Ectodermal cell (in vitro differentiated cells): ENCODE data around the gene AFAP1L2.

Source experiments
- H3K27ac ChIP-seq: 2 replicates; pipeline ENCODE4 v1.7.0; 2013; ENCODE audit warnings: mild to moderate bottlenecking, low read depth, low read length; ENCODE audit not compliant: insufficient read depth, poor library complexity, severe bottlenecking
- H3K27me3 ChIP-seq: 2 replicates; pipeline ENCODE4 v1.7.0; 2013; ENCODE audit warnings: mild to moderate bottlenecking, low read length; ENCODE audit not compliant: insufficient read depth, control insufficient read depth, poor library complexity, severe bottlenecking
- H3K36me3 ChIP-seq: one replicate; pipeline ENCODE4 v1.7.0; 2013; ENCODE audit warnings: low read length; ENCODE audit not compliant: control insufficient read depth, insufficient read depth
- H3K4me1 ChIP-seq: one replicate; pipeline ENCODE4 v1.7.0; 2013; ENCODE audit warnings: low read length; ENCODE audit not compliant: control insufficient read depth, insufficient read depth
- H3K4me3 ChIP-seq: 2 replicates; pipeline ENCODE4 v1.7.0; 2013; ENCODE audit warnings: low read depth, low read length, control low read depth; ENCODE audit not compliant: insufficient read depth
- H3K9me3 ChIP-seq: 2 replicates; pipeline ENCODE4 v1.7.0; 2013; ENCODE audit warnings: mild to moderate bottlenecking, low read length, moderate library complexity; ENCODE audit not compliant: control insufficient read depth
- WGBS, 2 experiments: methylation state at CpG; one replicate each; pipeline ENCODE4 v1.1.7; 2013; ENCODE audit warnings: missing lambda C conversion rate in 2 of 2; 5-methylcytosine and 5-hydroxymethylcytosine counted together

The AFAP1L2 gene

DNA sequence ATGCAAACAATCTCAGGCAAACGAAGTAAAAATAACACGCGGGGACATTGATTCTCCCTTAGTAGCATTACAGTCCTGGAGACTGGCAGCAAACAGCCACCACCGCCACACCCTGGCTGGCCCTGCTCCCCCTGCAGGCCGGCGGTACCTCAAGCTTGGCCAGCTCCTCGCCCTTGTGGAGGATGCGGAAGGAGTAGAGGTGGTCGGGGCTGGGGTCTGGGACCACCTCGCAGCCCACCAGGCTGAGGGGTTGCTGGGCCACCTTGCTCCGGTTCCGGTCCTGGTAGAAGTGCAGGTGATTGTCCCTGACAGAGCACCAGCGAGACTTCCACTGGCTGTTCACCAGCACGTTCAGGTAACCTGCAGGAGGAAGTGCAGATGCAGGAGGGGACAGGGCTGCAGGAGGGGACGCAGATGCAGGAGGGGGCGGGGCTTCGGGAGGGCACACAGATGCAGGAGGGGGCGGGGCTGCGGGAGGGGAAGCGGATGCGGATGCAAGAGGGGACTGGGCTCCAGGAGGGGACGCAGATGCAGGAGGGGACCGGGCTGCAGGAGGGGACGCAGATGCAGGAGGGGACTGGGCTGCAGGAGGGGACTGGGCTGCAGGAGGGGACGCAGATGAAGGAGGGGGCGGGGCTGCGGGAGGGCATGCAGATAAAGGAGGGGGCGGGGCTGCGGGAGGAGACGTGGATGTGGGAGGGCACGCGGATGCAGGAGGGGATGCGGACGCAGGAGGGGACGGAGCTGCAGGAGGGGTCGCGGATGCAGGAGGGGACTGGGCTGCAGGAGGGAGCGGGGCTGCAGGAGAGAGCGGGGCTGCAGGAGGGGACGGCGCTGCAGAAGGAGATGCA is 99.5 kb downstream of the AFAP1L2 start:
- H3K4me3 ChIP-seq: peak overlapping the region; percentile 59
- H3K4me1 ChIP-seq: no peaks in the 10 kb centered on the region
- no peaks in the 10 kb centered on the region for H3K36me3 ChIP-seq
- H3K27ac ChIP-seq: no peak overlapping the region
- H3K9me3 ChIP-seq: no peaks in the 10 kb centered on the region
- 4 to 5% methylated on average over 41 of the region's 41 CpGs for WGBS, 2 experiments
- H3K27me3 ChIP-seq: no peaks in the 10 kb centered on the region

DNA sequence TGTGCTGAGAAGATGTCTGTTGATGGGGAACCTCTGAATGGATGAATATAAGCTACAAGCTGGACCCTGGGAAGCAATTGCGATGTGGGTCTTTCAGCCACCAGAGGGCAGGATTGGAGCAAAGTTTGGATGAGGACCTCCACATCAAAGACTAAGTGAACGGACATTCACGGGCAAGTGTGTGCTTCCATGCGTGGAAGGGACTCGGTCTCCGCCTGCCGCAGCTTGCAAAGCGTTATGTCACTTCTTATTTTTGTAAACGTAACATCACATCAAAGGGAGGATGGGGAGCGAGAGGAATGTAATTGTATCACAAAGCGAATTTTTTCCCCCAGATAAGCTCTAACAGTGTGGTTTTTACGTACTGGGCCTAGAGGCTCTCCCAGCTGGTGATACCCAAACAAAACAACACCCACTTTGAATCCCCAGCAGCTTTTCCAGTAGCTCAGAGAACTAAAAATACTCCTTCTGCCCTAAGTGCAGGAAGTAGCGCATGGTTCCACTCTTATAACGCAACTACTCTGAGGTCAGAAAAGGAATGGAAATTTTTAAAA is 100.2 kb downstream of the AFAP1L2 start:
- H3K27ac ChIP-seq: no peak overlapping the region
- no peaks in the 10 kb centered on the region for H3K4me1 ChIP-seq
- no peaks in the 10 kb centered on the region for H3K27me3 ChIP-seq
- 16 to 18% methylated on average over 10 to 14 of the region's 14 CpGs for WGBS, 2 experiments
- no peaks in the 10 kb centered on the region for H3K9me3 ChIP-seq
- H3K4me3 ChIP-seq: peak overlapping the region; percentile 59
- no peaks in the 10 kb centered on the region for H3K36me3 ChIP-seq

DNA sequence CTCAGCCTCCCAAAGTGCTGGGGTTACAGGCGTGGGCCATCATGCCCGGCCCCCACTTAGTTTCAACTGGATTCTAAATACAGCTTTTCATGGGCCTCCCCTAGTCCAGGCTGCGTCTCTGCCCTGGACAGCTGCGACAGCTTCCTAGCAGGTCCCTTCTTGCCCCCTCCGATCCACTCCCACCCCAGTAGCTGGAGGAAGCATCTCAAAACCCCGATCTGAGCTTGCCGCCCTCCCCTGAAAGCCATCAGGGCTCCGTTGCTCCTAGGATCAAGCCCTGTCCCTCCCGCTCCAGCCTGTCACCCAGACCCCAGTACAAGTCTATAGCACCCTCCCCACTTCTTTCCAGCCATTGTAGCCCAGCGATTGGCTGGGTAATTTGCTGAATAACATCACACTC is 100.7 kb downstream of the AFAP1L2 start:
- Histone ChIP-seq H3K9me3 (no peaks in the 10 kb centered on the region), H3K36me3 (no peaks in the 10 kb centered on the region), H3K27me3 (no peaks in the 10 kb centered on the region), H3K27ac (no peak overlapping the region), H3K4me3 (no peak overlapping the region), H3K4me1 (no peaks in the 10 kb centered on the region)
- WGBS, 2 experiments: 72 to 77% methylated on average over 10 of the region's 10 CpGs

DNA sequence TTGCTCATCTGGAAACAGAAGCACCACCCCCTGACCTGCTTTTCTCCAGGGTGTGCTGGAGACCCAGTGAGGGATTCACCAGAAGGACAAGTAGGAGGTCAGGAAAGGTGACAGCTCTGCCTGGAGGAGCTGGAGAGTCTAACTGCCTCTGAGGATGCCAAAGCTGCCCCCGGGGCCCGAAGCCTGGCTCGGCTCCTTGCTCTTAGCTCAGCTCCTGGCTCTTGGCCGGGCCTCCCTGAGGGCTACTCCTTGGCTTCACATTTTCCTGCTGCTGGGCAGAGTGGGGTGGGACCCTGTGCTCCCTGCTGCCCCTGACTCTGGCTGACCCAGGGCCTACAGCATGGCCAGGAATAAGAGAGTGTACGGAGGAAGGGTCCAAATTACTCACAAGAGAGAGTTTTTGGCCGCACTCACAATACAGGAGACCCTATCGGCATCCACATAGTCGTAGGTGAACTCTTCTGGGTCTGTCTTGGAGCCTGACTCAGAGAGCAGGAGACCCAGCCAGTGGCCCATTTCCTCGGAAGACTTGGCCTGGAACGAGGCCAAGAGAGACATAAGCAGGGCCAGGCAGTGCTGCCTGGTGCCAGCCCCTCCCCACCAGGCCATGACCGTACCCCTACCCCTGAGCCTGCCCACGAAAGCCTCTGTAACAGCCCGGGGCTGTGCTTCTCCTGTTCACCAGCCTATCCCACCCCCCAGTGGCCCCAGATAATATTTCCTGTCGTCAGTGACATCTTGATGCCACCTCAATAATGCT is 102.2 kb downstream of the AFAP1L2 start:
- no peaks in the 10 kb centered on the region for H3K9me3 ChIP-seq
- H3K27me3 ChIP-seq: no peaks in the 10 kb centered on the region
- H3K27ac ChIP-seq: no peak overlapping the region
- no peak overlapping the region for H3K4me3 ChIP-seq
- 88 to 89% methylated on average over 14 of the region's 14 CpGs for WGBS, 2 experiments
- no peaks in the 10 kb centered on the region for H3K4me1 ChIP-seq
- no peaks in the 10 kb centered on the region for H3K36me3 ChIP-seq

DNA sequence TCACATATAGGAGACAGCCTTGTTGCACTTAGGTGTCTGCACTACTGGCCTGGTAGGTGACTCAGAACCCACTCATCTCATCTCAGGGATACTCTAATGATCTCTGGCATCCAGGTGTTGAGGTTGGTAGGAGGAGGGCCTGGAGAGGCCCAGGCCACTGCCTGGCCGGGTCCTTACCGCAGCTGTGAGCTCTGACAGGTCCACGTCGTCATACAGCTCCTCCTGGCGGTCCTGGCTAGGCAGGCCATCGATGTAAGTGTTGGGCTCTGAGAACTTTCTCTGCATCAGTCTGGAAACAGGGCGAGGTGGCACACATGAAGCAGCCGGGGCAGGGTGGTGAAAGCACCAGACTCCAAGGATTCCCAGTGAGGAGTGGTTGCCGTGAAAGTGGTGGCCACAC is 103.1 kb downstream of the AFAP1L2 start:
- no peak overlapping the region for H3K4me3 ChIP-seq
- WGBS, 2 experiments: 93% methylated on average over 9 of the region's 9 CpGs
- no peaks in the 10 kb centered on the region for H3K36me3 ChIP-seq
- no peaks in the 10 kb centered on the region for H3K4me1 ChIP-seq
- no peaks in the 10 kb centered on the region for H3K27me3 ChIP-seq
- no peak overlapping the region for H3K27ac ChIP-seq
- H3K9me3 ChIP-seq: no peaks in the 10 kb centered on the region

DNA sequence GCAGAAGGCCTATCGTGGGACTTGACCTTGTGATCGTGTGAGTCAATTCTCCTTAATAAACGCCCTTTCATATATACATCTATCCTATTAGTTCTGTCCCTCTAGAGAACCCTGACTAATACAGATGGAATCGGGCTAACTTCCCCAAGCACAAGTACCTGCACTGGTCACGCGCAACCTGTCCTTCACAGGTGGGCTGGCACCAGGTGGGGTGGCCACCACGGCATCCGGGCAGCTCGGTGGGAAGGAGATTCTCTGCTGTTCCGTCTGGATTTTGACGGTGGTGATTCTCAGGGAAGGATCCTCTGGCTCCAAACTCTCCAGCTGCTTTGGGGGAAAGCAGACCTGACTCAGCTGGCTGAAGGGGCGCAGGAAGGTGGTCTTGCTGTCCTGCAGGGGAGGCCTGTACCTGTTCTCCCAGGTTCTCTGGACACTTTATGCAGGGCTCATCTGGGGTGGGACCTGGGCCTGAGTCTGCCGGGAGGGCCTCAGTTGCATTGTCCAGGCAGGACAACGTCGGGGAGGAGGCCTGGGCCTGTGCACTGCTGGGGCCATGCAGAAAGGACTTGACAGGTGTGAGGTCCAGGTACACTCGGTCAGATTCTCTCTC is 104.2 kb downstream of the AFAP1L2 start:
- H3K4me1 ChIP-seq: no peaks in the 10 kb centered on the region
- H3K27me3 ChIP-seq: no peaks in the 10 kb centered on the region
- no peak overlapping the region for H3K4me3 ChIP-seq
- no peaks in the 10 kb centered on the region for H3K9me3 ChIP-seq
- H3K36me3 ChIP-seq: peaks cover 4% of the 10 kb centered on the region
- WGBS, 2 experiments: 92 to 95% methylated on average over 16 of the region's 16 CpGs
- H3K27ac ChIP-seq: no peak overlapping the region

DNA sequence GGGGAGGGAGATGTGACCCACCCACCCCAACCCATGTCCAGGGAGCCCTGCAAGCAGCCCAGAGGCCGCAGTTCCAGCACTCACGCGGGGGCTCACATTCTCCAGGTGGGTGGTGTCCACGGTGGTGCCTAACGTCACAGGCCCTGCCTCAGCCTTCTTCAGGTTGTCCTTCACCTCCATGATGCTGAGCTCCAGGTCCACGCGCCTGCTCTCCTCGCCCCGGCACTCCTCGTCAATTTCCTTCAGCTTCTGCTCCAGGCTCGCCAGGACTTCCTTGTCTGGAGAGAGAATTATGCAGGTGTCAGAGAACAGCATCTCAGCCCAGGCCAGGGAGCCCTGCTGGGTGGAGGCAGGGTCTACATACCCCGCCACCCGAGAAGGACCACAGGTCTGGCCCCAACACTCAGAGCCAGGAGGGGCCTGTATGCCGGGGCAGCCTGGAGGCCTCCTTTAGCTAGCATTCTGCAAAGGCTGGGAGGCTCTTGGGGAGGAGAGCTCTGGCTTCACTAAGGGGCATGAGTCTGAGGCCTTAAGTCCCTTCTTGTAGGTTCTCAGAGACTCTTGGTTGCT is 107.1 kb downstream of the AFAP1L2 start:
- Histone ChIP-seq H3K27me3 (no peaks in the 10 kb centered on the region), H3K4me3 (no peak overlapping the region), H3K36me3 (peaks cover 4% of the 10 kb centered on the region), H3K9me3 (no peaks in the 10 kb centered on the region), H3K27ac (no peak overlapping the region), H3K4me1 (no peaks in the 10 kb centered on the region)
- WGBS, 2 experiments: 95 to 96% methylated on average over 14 of the region's 14 CpGs

DNA sequence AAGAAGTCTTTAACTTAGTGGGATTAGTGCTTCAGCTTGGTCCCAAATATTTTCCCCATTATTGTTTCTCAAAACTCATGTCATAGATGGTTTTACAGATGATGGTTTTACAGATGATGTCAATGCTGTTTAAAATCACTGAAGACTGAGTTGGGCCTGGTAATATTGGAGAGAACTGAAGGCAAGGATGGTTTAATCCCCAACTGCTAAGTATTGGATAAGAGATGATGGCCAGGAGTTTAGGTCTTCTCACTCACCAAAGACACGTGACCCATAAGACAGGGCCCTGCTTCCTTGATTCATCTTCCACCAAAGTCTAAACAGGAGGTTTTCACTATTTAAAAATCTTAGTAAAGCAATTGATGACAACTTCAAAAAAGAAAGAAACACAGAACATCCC is 108.9 kb downstream of the AFAP1L2 start:
- H3K36me3 ChIP-seq: peaks cover 4% of the 10 kb centered on the region
- WGBS, 2 experiments: 0% methylated on average over 1 of the region's 1 CpG; no CpG with 5 or more reads in 1 of the 2 experiments
- no peaks in the 10 kb centered on the region for H3K27me3 ChIP-seq
- H3K4me1 ChIP-seq: no peaks in the 10 kb centered on the region
- H3K9me3 ChIP-seq: no peaks in the 10 kb centered on the region
- no peak overlapping the region for H3K4me3 ChIP-seq
- H3K27ac ChIP-seq: no peak overlapping the region

DNA sequence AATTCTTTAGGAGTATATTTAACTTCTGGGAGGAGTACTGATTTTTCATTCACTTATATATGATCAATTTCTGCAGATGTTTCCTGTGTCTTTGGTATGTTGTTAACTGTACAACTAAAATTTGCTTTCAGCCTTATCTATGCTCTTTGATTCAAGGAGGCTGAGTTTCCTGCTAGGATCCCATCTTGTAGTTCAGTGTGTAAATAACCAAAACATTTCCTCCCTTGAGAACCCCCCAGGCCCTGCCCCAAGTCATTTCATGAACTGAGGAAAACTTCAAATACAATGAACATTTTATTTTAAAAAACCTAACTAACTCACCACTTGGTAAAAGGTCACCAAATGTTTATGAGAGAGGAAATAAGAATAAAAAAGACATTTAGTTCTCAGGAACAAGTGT is 109.8 kb downstream of the AFAP1L2 start:
- H3K4me1 ChIP-seq: no peaks in the 10 kb centered on the region
- H3K9me3 ChIP-seq: no peaks in the 10 kb centered on the region
- H3K36me3 ChIP-seq: peaks cover 4% of the 10 kb centered on the region
- no peaks in the 10 kb centered on the region for H3K27me3 ChIP-seq
- H3K27ac ChIP-seq: no peak overlapping the region
- no peak overlapping the region for H3K4me3 ChIP-seq

DNA sequence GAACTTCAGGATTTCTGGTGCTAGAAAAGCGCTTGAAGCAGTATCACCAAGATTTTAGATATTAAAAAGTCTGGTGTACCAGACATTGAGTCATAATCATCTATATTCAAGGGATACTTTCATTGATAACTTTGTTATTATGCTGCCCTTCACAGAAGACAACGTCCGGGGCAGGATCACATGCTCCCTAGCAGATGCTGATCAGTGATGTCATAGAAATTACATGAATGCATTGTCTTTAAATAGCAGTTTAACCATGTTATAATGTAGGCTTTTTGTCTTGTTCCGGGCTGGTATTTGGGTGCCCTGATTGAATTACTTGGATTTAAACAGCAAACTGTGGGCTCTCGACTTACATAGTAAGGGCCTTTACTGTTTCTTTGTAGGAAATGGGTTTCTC is 111.2 kb downstream of the AFAP1L2 start:
- Histone ChIP-seq H3K4me1 (no peaks in the 10 kb centered on the region), H3K36me3 (peaks cover 4% of the 10 kb centered on the region), H3K27me3 (no peaks in the 10 kb centered on the region), H3K27ac (no peak overlapping the region), H3K4me3 (no peak overlapping the region), H3K9me3 (no peaks in the 10 kb centered on the region)
- WGBS, 2 experiments: 88 to 96% methylated on average over 5 of the region's 5 CpGs
